GM10248 (cell line): ENCODE results near the gene USE1.

Source experiments
- CTCF ChIA-PET: fragments of 300-600 bp; sonication (Branson Sonifier 250); formaldehyde crosslinking; extraction: SDS; loops from one replicate; lab custom pipeline; 2021; ENCODE audit warnings: antibody characterized with exemption; lab: Yijun Ruan, JAX
- POLR2A ChIA-PET: fragments of 350-650 bp; sonication (Branson Sonifier 250); formaldehyde crosslinking; extraction: SDS; loops from one replicate; lab custom pipeline; 2020; ENCODE audit warnings: antibody characterized with exemption; lab: Yijun Ruan, JAX
- DNase-seq: peaks from one replicate; pipeline ENCODE4 v3.0.0; 2012; ENCODE audit errors: extremely low spot score
- CTCF ChIP-seq: IDR thresholded peaks from 2 replicates; pipeline ENCODE4 v1.5.1; 2012; ENCODE audit warnings: mild to moderate bottlenecking, low read depth; ENCODE audit errors: extremely low read depth, missing control alignments, control extremely low read depth

The USE1 gene

GRCh38 chr19:17244618-17245534 lies 29.7 kb downstream of the USE1 start:
- DNase-seq: no peak
- ChIA-PET CTCF (interaction anchor here (1.0 to 3.3 kb wide), 3 partner anchors 10 to 22 kb away, joined by 4 to 23 read pairs (median 4); partner anchors contain the start of gene BABAM1), POLR2A (no interaction called here)
- no peak for TF ChIP-seq CTCF

DNA sequence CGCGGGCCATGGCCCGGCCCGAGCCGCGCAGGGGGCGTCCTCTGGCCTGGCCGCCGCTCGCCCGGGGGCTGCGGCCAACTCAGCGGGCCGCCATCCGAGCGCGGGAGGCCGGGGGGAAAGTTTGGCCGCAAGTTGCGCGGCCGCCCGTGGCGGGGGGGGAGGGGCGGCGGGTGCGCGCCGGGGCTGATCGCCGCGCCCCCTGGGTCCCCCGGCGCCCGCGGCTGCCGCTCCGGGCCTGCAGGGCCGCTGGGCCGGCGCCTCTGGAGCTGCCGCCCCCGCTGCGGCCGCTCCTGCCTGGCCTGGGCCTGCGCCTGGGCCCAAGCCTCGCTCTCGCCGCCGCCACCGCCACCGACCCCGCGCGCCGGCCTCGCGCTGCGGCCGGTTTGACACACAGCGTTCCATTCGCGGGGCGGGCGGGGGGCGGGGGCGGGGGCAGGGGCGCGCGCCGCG lies 30.4 kb downstream of the USE1 start, which contains the start of gene NR2F6:
TSS of gene NR2F6 (minus strand) at position 385 of the 450 bp plus-strand sequence. CDS start 699 bp downstream, outside the sequence.
- CTCF ChIA-PET: no interaction called here
- POLR2A ChIA-PET: no interaction called here
- DNase-seq: no peak

GRCh38 chr19:17246681-17247425 lies 31.7 kb downstream of the USE1 start:
- no peak for TF ChIP-seq CTCF
- ChIA-PET CTCF (interaction anchor here (1.0 to 1.9 kb wide), 2 partner anchors 11 to 14 kb away, joined by 4 to 7 read pairs; no protein-coding TSS in a partner anchor), POLR2A (no interaction called here)
- DNase-seq: no peak

More for the DNA sequence above, 30.4 kb downstream of the USE1 start, which contains the start of gene NR2F6:
- no peak for TF ChIP-seq CTCF

- no peak for TF ChIP-seq CTCF
- ChIA-PET POLR2A (no interaction called here), CTCF (interaction anchor here (1.0 to 6.0 kb wide), 3 partner anchors 12 to 35 kb away, joined by 3 to 55 read pairs (median 7); no protein-coding TSS in a partner anchor)
- DNase-seq: no peak
These were observed 33.0 kb downstream of the USE1 start for GRCh38 chr19:17248011-17248776.

DNA sequence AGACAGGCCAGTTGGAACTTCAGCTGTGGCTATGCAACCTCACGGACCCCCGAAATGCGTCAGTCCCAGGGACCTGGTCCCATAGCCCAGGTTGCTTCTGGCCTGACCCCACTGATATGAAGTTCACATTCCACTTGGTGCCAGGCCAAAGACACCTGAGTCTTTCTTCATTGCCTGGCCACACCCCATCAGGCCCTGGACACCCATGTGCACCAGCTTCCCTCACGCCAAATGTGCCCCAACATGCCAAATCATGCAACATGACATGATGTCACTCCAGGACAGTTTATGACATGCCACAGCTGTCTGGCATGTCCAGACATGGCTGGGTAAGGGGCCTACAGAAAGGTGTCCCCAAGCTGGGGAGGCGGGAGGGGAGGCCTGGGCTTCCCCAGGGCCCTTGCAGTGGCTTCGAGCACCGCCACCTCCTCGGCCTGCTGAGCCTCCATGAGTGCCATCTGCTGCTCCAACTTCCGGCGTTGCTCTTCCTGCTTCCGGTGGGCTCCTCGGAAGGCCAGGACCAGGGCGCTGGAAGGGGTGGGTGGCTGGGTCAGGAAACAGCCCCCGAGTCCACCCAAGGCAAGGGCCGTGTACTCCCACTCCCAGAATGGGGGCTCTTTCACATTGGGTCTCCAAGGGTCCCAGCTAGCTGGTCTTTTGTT lies 34.9 kb downstream of the USE1 start:
- POLR2A ChIA-PET: no interaction called here
- no peak for TF ChIP-seq CTCF
- CTCF ChIA-PET: interaction anchor here (1.1 to 6.0 kb wide), 3 partner anchors 11 to 14 kb away, joined by 3 to 55 read pairs (median 4); no protein-coding TSS in a partner anchor
- no peak for DNase-seq
